Activated CD8-positive, alpha-beta memory T cell treated with anti-CD3 and anti-CD28 coated beads for 24 hours (primary cell): ENCODE results near the gene B4GALNT3.

Source experiments
- DNase-seq: peaks from one replicate; pipeline ENCODE4 v3.0.0-alpha.2; 2020

B4GALNT3 gene

GRCh38 chr12:578748-579419 lies 119.1 kb downstream of the B4GALNT3 start:
- DNase-seq = no peak

- no peak for DNase-seq
These were observed 119.8 kb downstream of the B4GALNT3 start for GRCh38 chr12:579420-580110.

- DNase-seq = no peak
These were observed 121.1 kb downstream of the B4GALNT3 start for GRCh38 chr12:580813-581212.

GRCh38 chr12:581321-581720 lies 121.6 kb downstream of the B4GALNT3 start:
- DNase-seq = no peak

- no peak for DNase-seq
These were observed 122.0 kb downstream of the B4GALNT3 start for GRCh38 chr12:581746-582145.

GRCh38 chr12:583251-583869 lies 123.6 kb downstream of the B4GALNT3 start:
- DNase-seq = no peak

GRCh38 chr12:585062-586061 lies 125.6 kb downstream of the B4GALNT3 start:
- no peak for DNase-seq

- no peak for DNase-seq
These were observed 126.8 kb downstream of the B4GALNT3 start for GRCh38 chr12:586318-587071.

- DNase-seq = no peak
These were observed 127.6 kb downstream of the B4GALNT3 start for GRCh38 chr12:587132-588023.

- DNase-seq = no peak
These were observed 128.2 kb downstream of the B4GALNT3 start for GRCh38 chr12:588024-588322.

- DNase-seq = no peak
These were observed 128.9 kb downstream of the B4GALNT3 start for GRCh38 chr12:588646-589045.

- DNase-seq = no peak
These were observed 130.5 kb downstream of the B4GALNT3 start for GRCh38 chr12:590206-590750.

GRCh38 chr12:591167-592023 lies 131.7 kb downstream of the B4GALNT3 start:
- DNase-seq = no peak

GRCh38 chr12:592024-592505 lies 132.3 kb downstream of the B4GALNT3 start:
- no peak for DNase-seq

GRCh38 chr12:593396-594270 lies 133.9 kb downstream of the B4GALNT3 start:
- DNase-seq = no peak

GRCh38 chr12:597926-598568 lies 138.3 kb downstream of the B4GALNT3 start:
- DNase-seq = no peak

GRCh38 chr12:599756-600155 lies 140.0 kb downstream of the B4GALNT3 start:
- no peak for DNase-seq
